Measurements from ENCODE around the gene GALT. TPM values are rescaled to one million over a fixed set of nuclear protein-coding genes. Genes with fewer than 3 reads are reported as not detected.

Gene GALT
- total RNA-seq, 1 donor from 2014 or later = 34.4 TPM

GRCh38 chr9:34685591-34685990 lies 39.1 kb downstream of the GALT start:
- Histone ChIP-seq H3K36me3 (ENCODE audit: control insufficient read depth, insufficient read depth, low read length) (no peaks in the 10 kb centered on the region), H3K27me3 (ENCODE audit: control insufficient read depth, insufficient read depth, low read length) (peaks cover 10% of the 10 kb centered on the region), H3K4me3 (ENCODE audit: low read depth, low read length) (no peak overlapping the region)
- no peak for DNase-seq (ENCODE audit: low read depth)
- TF ChIP-seq CTCF (IDR thresholded peaks at IDR 0.05; ENCODE audit: insufficient read depth, low read length, poor library complexity, severe bottlenecking) = no peak

GRCh38 chr9:34686231-34686630 lies 39.8 kb downstream of the GALT start:
- DNase-seq (ENCODE audit: low read depth) = no peak

DNA sequence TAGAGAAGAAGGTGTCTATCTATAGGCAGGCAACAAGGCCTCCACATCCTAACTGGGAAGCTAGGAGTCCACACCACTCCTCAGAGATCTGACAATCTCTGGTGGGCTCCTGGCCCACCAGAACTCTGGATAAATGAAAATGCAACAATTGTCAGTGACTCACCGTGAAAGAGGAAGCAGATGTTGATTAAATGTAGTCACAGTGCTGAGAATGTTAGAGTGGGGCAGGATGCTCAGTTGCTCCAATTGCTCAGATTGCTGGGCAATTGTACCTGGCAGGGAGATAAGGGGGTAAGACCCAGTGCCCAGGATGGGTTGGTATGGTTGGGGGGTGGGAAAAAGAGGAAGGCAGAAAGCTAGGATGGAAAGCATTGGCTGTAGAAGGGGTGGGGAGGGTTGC lies 40.3 kb downstream of the GALT start:
- Histone ChIP-seq H3K27me3 (ENCODE audit: control insufficient read depth, insufficient read depth, low read length) (peaks cover 10% of the 10 kb centered on the region), H3K4me3 (ENCODE audit: low read depth, low read length) (no peak overlapping the region), H3K36me3 (ENCODE audit: control insufficient read depth, insufficient read depth, low read length) (no peaks in the 10 kb centered on the region)
- TF ChIP-seq CTCF (IDR thresholded peaks at IDR 0.05; ENCODE audit: insufficient read depth, low read length, poor library complexity, severe bottlenecking) = no peak
- no peak for DNase-seq (ENCODE audit: low read depth)

More at GRCh38 chr9:34686231-34686630, 39.8 kb downstream of the GALT start:
- Histone ChIP-seq H3K4me3 (ENCODE audit: low read depth, low read length) (no peak overlapping the region), H3K27me3 (ENCODE audit: control insufficient read depth, insufficient read depth, low read length) (peaks cover 10% of the 10 kb centered on the region), H3K36me3 (ENCODE audit: control insufficient read depth, insufficient read depth, low read length) (no peaks in the 10 kb centered on the region)
- TF ChIP-seq CTCF (IDR thresholded peaks at IDR 0.05; ENCODE audit: insufficient read depth, low read length, poor library complexity, severe bottlenecking) = no peak

GRCh38 chr9:34687276-34688030 lies 41.0 kb downstream of the GALT start:
- Histone ChIP-seq H3K27me3 (ENCODE audit: control insufficient read depth, insufficient read depth, low read length) (peaks cover 10% of the 10 kb centered on the region), H3K36me3 (ENCODE audit: control insufficient read depth, insufficient read depth, low read length) (no peaks in the 10 kb centered on the region), H3K4me3 (ENCODE audit: low read depth, low read length) (no peak overlapping the region)
- TF ChIP-seq CTCF (IDR thresholded peaks at IDR 0.05; ENCODE audit: insufficient read depth, low read length, poor library complexity, severe bottlenecking) = no peak
- no peak for DNase-seq (ENCODE audit: low read depth)

DNA sequence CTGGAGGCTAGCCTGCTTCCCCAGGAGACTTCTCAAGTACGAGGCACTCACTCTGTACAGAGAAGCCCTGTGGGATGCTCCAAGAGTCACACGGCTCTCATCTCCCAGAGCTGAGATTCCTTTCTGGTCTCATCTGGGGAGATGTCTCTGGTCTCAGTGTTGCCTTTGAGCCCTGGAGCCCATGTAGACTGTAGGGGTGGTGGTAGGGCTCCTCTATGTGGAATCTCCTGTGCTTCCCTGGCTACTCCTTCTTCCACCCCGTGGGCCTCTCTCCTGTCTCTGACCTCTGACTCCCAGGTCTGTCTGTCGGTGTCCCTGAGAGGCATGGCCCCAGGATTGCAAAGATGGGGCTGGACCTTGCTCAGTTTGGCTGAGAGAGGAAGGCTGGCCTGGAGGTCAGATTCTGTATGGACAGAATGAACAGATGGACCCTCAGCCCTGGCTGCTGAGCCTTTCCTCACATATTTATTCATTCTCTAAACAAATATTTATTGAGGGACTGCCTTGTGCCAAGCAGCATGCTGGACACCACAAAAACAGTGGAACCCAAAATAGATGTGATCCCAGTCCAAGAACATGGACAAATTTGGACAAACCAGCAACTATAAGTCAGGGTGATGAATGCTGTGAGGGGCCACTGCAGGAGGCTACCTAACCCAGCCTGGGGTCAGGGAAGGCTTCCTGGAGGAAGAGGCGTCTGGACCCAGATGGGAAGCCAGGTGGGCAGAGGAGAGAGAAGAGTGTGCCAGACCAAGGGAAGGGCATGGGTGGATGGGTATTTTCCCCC lies 42.0 kb downstream of the GALT start:
- H3K27me3 ChIP-seq (ENCODE audit: control insufficient read depth, insufficient read depth, low read length) = peaks cover 10% of the 10 kb centered on the region
- TF ChIP-seq CTCF (IDR thresholded peaks at IDR 0.05; ENCODE audit: insufficient read depth, low read length, poor library complexity, severe bottlenecking) = no peak
- no peak overlapping the region for H3K4me3 ChIP-seq (ENCODE audit: low read depth, low read length)
- no peaks in the 10 kb centered on the region for H3K36me3 ChIP-seq (ENCODE audit: control insufficient read depth, insufficient read depth, low read length)
- no peak for DNase-seq (ENCODE audit: low read depth)

Data from kidney epithelial cell (primary cell).